ENCODE results near the gene DNALI1. TPM values are rescaled to one million over a fixed set of nuclear protein-coding genes. Genes with fewer than 3 reads are reported as not detected.

Gene DNALI1
- total and polyA plus RNA-seq, 4 donors = 17.8 to 48.5 (median 26.0) TPM

- H3K4me1 ChIP-seq (ENCODE audit: control insufficient read depth in 5 of 5, insufficient read depth in 5 of 5, low read length in 5 of 5) = peaks cover 0 to 11% (median 0%) of the 10 kb centered on the region in 5 donors
- peaks cover 0 to 3% (median 0%) of the 10 kb centered on the region in 3 donors for H3K27me3 ChIP-seq (ENCODE audit: control insufficient read depth in 3 of 3, insufficient read depth in 3 of 3, low read length in 2 of 3)
- 39 to 46% methylated on average over 8 of the region's 8 CpGs for WGBS, 2 donors
- peak in 2 of 3 donors; percentile 33 to 34 for DNase-seq
- H3K9me3 ChIP-seq (ENCODE audit: control insufficient read depth in 4 of 4, insufficient read depth in 3 of 4, low read length in 3 of 4) = no peaks in the 10 kb centered on the region
- H3K4me3 ChIP-seq = no peak overlapping the region
- H3K27ac ChIP-seq (ENCODE audit: low read depth in 1 of 2, low read length in 1 of 2) = no peak overlapping the region
- no peak for ATAC-seq (ENCODE audit: insufficient read depth, low FRiP score)
- H3K36me3 ChIP-seq (ENCODE audit: control insufficient read depth in 4 of 4, insufficient read depth in 4 of 4, low read length in 4 of 4) = no peaks in the 10 kb centered on the region
- peak; percentile 36 for TF ChIP-seq CTCF (IDR thresholded peaks at IDR 0.05; ENCODE audit: control extremely low read depth, extremely low read depth)
- no peak overlapping the region for H3K9ac ChIP-seq (ENCODE audit: insufficient read depth in 1 of 2, low read length in 2 of 2)
Measured at GRCh38 chr1:37602750-37603694, 46.3 kb downstream of the DNALI1 start.

GRCh38 chr1:37605061-37605650 is 48.4 kb downstream of the DNALI1 start:
- H3K27me3 ChIP-seq (ENCODE audit: control insufficient read depth in 3 of 3, insufficient read depth in 3 of 3, low read length in 2 of 3) = peaks cover 0 to 22% (median 0%) of the 10 kb centered on the region in 3 donors
- no peak overlapping the region for H3K27ac ChIP-seq (ENCODE audit: low read depth in 1 of 2, low read length in 1 of 2)
- no peak for ATAC-seq (ENCODE audit: insufficient read depth, low FRiP score)
- no peaks in the 10 kb centered on the region for H3K9me3 ChIP-seq (ENCODE audit: control insufficient read depth in 4 of 4, insufficient read depth in 3 of 4, low read length in 3 of 4)
- 79 to 86% methylated on average over 12 of the region's 12 CpGs for WGBS, 2 donors
- H3K36me3 ChIP-seq (ENCODE audit: control insufficient read depth in 4 of 4, insufficient read depth in 4 of 4, low read length in 4 of 4) = no peaks in the 10 kb centered on the region
- DNase-seq = no peak
- H3K4me3 ChIP-seq = no peak overlapping the region
- TF ChIP-seq CTCF (IDR thresholded peaks at IDR 0.05; ENCODE audit: control extremely low read depth, extremely low read depth) = no peak
- peaks cover 0 to 4% (median 0%) of the 10 kb centered on the region in 5 donors for H3K4me1 ChIP-seq (ENCODE audit: control insufficient read depth in 5 of 5, insufficient read depth in 5 of 5, low read length in 5 of 5)
- H3K9ac ChIP-seq (ENCODE audit: insufficient read depth in 1 of 2, low read length in 2 of 2) = no peak overlapping the region

GRCh38 chr1:37605806-37606474 is 49.2 kb downstream of the DNALI1 start:
- TF ChIP-seq CTCF (IDR thresholded peaks at IDR 0.05; ENCODE audit: control extremely low read depth, extremely low read depth) = no peak
- WGBS, 2 donors = 76 to 85% methylated on average over 9 of the region's 9 CpGs
- Histone ChIP-seq H3K27me3 (ENCODE audit: control insufficient read depth in 3 of 3, insufficient read depth in 3 of 3, low read length in 2 of 3) (peaks cover 0 to 18% (median 0%) of the 10 kb centered on the region in 3 donors), H3K4me3 (no peak overlapping the region), H3K4me1 (ENCODE audit: control insufficient read depth in 5 of 5, insufficient read depth in 5 of 5, low read length in 5 of 5) (no peaks in the 10 kb centered on the region), H3K27ac (ENCODE audit: low read depth in 1 of 2, low read length in 1 of 2) (peak overlapping the region in 1 of 2 donors; percentile 13), H3K9me3 (ENCODE audit: control insufficient read depth in 4 of 4, insufficient read depth in 3 of 4, low read length in 3 of 4) (no peaks in the 10 kb centered on the region), H3K9ac (ENCODE audit: insufficient read depth in 1 of 2, low read length in 2 of 2) (no peak overlapping the region), H3K36me3 (ENCODE audit: control insufficient read depth in 4 of 4, insufficient read depth in 4 of 4, low read length in 4 of 4) (no peaks in the 10 kb centered on the region)
- no peak for DNase-seq
- ATAC-seq (ENCODE audit: insufficient read depth, low FRiP score) = no peak

Data from lung (tissue), 12 donors.